GM06990 (cell line): ENCODE data around the gene SERPINA1.

Experiments used
- DNase-seq: peaks from one replicate; pipeline ENCODE4 v3.0.0-alpha.2; 2011; ENCODE audit not compliant: insufficient read length; ENCODE audit errors: extremely low read depth
- H3K27me3 ChIP-seq: replicated peaks from 2 replicates; pipeline ENCODE4 v1.6.0; 2011; ENCODE audit warnings: low read length; ENCODE audit not compliant: control insufficient read depth, insufficient read depth
- H3K36me3 ChIP-seq: 2 replicates; pipeline ENCODE4 v1.5.1; 2011; ENCODE audit warnings: low read length; ENCODE audit not compliant: control insufficient read depth, insufficient read depth
- H3K4me3 ChIP-seq: replicated peaks from 2 replicates; pipeline ENCODE4 v1.5.1; 2011; ENCODE audit warnings: low read depth, mild to moderate bottlenecking, control low read depth, low read length
- CTCF ChIP-seq: IDR thresholded peaks from 2 replicates; pipeline ENCODE4 v1.5.1; 2011; ENCODE audit warnings: low read length, control low read depth, mild to moderate bottlenecking, inconsistent platforms; ENCODE audit not compliant: insufficient read depth, poor library complexity, severe bottlenecking

SERPINA1 gene

GRCh38 chr14:94334872-94335271, 53.5 kb downstream of the SERPINA1 start:
- Histone ChIP-seq H3K36me3 (no peaks in the 10 kb centered on the region), H3K27me3 (no peaks in the 10 kb centered on the region), H3K4me3 (no peak overlapping the region)
- TF ChIP-seq CTCF = no peak
- no peak for DNase-seq

- no peak for TF ChIP-seq CTCF
- H3K36me3 ChIP-seq = no peaks in the 10 kb centered on the region
- no peak for DNase-seq
- H3K27me3 ChIP-seq = no peaks in the 10 kb centered on the region
- no peak overlapping the region for H3K4me3 ChIP-seq
These were observed 55.8 kb downstream of the SERPINA1 start for GRCh38 chr14:94332587-94332986.

- H3K36me3 ChIP-seq = no peaks in the 10 kb centered on the region
- H3K27me3 ChIP-seq = no peaks in the 10 kb centered on the region
- H3K4me3 ChIP-seq = no peak overlapping the region
- no peak for DNase-seq
- TF ChIP-seq CTCF = no peak
These were observed 56.3 kb downstream of the SERPINA1 start for GRCh38 chr14:94332063-94332583.

GRCh38 chr14:94331462-94331861, 56.9 kb downstream of the SERPINA1 start:
- DNase-seq = no peak
- no peak overlapping the region for H3K4me3 ChIP-seq
- no peaks in the 10 kb centered on the region for H3K27me3 ChIP-seq
- H3K36me3 ChIP-seq = no peaks in the 10 kb centered on the region
- no peak for TF ChIP-seq CTCF

- DNase-seq = no peak
- TF ChIP-seq CTCF = no peak
These were observed 57.5 kb downstream of the SERPINA1 start for GRCh38 chr14:94330857-94331256.

GRCh38 chr14:94330432-94330831, 58.0 kb downstream of the SERPINA1 start:
- H3K27me3 ChIP-seq = no peaks in the 10 kb centered on the region
- no peak for TF ChIP-seq CTCF
- DNase-seq = no peak
- H3K4me3 ChIP-seq = no peak overlapping the region
- no peaks in the 10 kb centered on the region for H3K36me3 ChIP-seq

More at GRCh38 chr14:94330857-94331256, 57.5 kb downstream of the SERPINA1 start:
- H3K27me3 ChIP-seq = no peaks in the 10 kb centered on the region
- no peaks in the 10 kb centered on the region for H3K36me3 ChIP-seq
- no peak overlapping the region for H3K4me3 ChIP-seq
